Rectal smooth muscle tissue (tissue), 1 donor: ENCODE measurements around the gene TMED8.
"Not testable (repeated sequence)": the region's sequence is repeated elsewhere in the genome, so short reads cannot be mapped to it uniquely, and the experiment has no call there.

Experiments used
- H3K27ac ChIP-seq: one replicate; pipeline ENCODE4 v1.7.0; 2013; ENCODE audit warnings: low read depth, low read length, inconsistent platforms
- H3K27me3 ChIP-seq: one replicate; pipeline ENCODE4 v1.7.0; 2013; ENCODE audit warnings: low read length; ENCODE audit not compliant: control insufficient read depth, insufficient read depth
- H3K36me3 ChIP-seq: one replicate; pipeline ENCODE4 v1.7.0; 2013; ENCODE audit warnings: low read length; ENCODE audit not compliant: control insufficient read depth, insufficient read depth
- H3K4me1 ChIP-seq: one replicate; pipeline ENCODE4 v1.7.0; 2013; ENCODE audit warnings: low read length; ENCODE audit not compliant: control insufficient read depth, insufficient read depth
- H3K4me3 ChIP-seq: one replicate; pipeline ENCODE4 v1.7.0; 2013; ENCODE audit warnings: low read length
- H3K9ac ChIP-seq: one replicate; pipeline ENCODE4 v1.7.0; 2013; ENCODE audit warnings: low read length

Gene TMED8, protein sequence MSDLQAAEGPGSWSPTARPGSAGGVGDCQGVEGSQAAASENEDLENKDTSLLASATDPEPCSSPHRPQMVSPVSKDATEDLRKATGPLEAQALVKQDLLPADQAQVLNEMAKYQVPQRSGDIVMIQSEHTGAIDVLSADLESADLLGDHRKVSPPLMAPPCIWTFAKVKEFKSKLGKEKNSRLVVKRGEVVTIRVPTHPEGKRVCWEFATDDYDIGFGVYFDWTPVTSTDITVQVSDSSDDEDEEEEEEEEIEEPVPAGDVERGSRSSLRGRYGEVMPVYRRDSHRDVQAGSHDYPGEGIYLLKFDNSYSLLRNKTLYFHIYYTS

DNA sequence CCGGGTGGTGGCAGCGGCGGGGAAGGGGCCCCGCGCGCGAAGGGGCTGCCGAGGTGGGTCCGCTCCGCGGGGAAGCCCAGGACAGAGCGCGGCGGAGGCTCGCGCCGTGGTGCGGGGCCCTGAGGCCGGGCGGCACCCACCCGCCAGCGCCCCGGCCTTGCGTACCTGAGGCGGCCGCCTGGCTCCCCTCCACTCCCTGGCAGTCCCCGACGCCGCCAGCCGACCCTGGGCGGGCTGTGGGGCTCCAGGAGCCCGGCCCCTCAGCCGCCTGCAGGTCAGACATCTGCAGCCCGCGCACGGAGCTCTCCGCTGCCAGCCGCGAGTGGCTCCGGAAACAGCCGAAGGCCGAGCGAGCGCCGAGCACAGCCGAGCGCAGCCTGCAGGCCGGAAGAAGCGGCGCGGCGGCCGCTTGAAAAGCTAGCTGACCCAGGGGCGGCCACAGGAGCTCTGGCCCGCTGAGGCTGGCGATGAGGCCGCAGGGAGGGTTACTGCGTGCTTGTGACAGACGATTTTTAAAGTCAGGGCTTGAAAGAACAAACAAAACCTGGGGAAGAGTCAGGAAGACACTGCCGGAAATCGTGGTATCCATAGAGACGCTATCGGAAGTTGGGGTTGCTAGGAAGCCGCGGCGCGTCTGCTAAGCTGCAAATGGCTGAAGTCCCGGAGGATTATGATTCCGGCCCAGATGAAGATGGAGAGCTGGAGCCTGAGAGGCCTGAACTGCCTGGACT is at the start of gene TMED8, which contains the start of gene SAMD15:
TMED8 (minus strand) TSS at position 324 of the 731 bp plus-strand sequence; CDS start at position 283, 41 bp downstream.
SAMD15 (plus strand) TSS at position 609 of the 731 bp plus-strand sequence; CDS start at position 649, 40 bp downstream.
- peak within 1 kb of the TSS; percentile 82 for H3K4me3 ChIP-seq
- peak within 1 kb of the TSS; percentile 73 for H3K9ac ChIP-seq
- peaks cover 5% of the 10 kb centered on the region for H3K4me1 ChIP-seq
- H3K27me3 ChIP-seq = no peaks in the 10 kb centered on the region
- peak within 1 kb of the TSS; percentile 75 for H3K27ac ChIP-seq
- no peaks in the 10 kb centered on the region for H3K36me3 ChIP-seq

DNA sequence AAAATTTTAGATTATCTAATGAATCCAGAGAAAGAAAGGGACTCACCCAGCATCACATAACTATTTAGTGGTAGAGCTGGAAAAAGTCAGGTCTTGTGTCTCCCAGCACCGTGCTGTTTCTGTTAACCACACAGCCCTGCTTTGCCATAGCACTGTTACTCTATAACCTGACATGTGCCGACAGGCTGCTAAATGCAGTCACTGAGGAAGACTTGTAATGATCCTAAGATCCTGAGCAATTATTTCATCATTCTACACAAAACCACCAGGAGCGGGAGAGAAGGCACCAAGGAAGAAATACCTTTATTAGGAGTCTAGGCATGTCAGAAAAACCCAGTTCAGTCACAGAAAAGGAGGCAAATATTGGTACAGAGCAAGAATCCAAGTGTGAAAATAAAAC is 49.5 kb upstream of the TMED8 start:
- Histone ChIP-seq H3K27ac (no peak overlapping the region), H3K4me3 (no peak overlapping the region), H3K4me1 (no peaks in the 10 kb centered on the region), H3K36me3 (peaks cover 40% of the 10 kb centered on the region), H3K9ac (no peak overlapping the region), H3K27me3 (no peaks in the 10 kb centered on the region)

DNA sequence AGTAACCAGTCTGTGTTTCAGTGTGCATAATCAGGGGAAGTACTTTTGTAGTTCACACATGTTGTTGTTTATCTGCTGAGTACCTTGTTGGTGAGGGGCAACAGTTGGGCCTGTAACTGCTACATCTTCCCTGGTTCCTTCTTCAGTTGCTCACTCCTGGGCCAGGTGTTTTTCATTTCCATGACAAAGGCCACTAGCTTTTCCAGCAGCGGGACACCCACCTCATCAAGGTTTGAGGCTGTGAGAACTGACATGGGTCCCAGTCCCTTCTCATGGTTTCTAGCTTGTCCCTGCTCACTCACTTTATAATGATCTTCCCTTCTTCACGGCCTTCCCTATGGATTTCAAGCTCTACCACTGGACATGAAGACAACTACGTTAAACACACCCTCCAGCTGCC is 48.0 kb upstream of the TMED8 start:
- Histone ChIP-seq H3K4me3 (no peak overlapping the region), H3K9ac (no peak overlapping the region), H3K36me3 (peaks cover 40% of the 10 kb centered on the region), H3K27ac (no peak overlapping the region), H3K27me3 (no peaks in the 10 kb centered on the region), H3K4me1 (no peaks in the 10 kb centered on the region)

DNA sequence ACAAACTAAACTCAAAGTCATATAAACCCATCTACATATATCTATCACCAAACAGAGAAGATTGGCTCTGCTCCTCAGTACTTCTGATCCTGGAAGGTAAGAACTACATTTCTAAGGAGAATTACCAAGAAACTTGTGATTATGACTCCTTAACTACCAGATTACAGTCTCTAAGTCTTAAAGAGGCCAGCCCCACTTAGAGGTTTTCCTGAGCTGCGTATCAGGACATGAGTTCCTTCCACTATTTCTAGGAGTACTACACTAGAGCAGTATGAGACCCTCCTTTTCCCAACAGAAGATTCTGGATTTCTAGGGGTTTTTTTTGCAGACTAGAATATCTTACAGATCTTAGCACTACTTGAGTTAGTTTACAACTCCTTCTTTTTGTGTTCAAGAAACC is 46.5 kb upstream of the TMED8 start, which contains the start of gene NOXRED1:
NOXRED1 (minus strand) TSS at position 101 of the 400 bp plus-strand sequence. CDS start 634 bp downstream, outside the sequence.
- Histone ChIP-seq H3K27ac (no peak within 1 kb of the TSS), H3K4me1 (no peaks in the 10 kb centered on the region), H3K36me3 (peaks cover 28% of the 10 kb centered on the region), H3K27me3 (no peaks in the 10 kb centered on the region), H3K4me3 (no peak within 1 kb of the TSS), H3K9ac (no peak within 1 kb of the TSS)

DNA sequence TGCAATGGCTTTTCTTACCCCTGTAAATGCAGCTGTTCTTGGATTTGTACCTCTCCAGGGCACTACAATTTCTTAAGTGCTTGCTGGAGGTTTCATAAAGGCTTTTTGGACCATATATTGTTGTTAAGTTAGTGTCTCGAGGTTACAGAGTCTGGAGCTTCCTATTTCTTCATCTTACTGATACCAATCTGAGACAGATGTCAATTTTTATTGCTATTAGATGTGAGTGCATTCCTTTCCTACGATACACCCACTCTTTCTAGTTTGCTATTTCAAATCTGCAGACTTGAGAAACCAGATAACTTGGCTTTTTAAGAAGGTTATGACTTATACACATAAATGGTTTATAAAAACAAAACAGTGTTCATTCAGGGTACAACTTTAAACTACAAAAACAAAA is 44.3 kb upstream of the TMED8 start:
- H3K4me1 ChIP-seq = no peaks in the 10 kb centered on the region
- no peaks in the 10 kb centered on the region for H3K27me3 ChIP-seq
- H3K36me3 ChIP-seq = peaks cover 11% of the 10 kb centered on the region
- H3K27ac ChIP-seq = no peak overlapping the region
- no peak overlapping the region for H3K4me3 ChIP-seq
- H3K9ac ChIP-seq = no peak overlapping the region

DNA sequence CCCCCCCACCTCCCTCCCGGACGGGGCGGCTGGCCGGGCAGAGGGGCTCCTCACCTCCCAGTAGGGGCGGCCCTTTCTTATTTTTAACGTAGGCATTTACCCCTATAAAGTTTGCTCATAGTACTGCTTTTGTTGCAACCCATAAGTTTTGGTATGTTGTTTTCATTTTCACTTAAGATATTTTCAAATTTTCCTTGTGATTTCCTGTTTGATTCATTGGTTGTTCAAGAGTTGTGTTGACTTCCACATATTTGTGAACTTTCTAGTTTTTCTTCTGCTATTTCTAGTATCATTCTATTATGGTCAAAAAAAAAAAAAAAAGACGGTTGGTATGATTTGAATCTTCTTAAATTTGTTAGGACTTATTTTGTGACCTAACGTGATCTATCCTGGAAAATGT is 39.9 kb upstream of the TMED8 start:
- Histone ChIP-seq H3K36me3 (no peaks in the 10 kb centered on the region), H3K27ac (no peak overlapping the region), H3K4me3 (no peak overlapping the region), H3K27me3 (no peaks in the 10 kb centered on the region), H3K4me1 (no peaks in the 10 kb centered on the region), H3K9ac (no peak overlapping the region)

DNA sequence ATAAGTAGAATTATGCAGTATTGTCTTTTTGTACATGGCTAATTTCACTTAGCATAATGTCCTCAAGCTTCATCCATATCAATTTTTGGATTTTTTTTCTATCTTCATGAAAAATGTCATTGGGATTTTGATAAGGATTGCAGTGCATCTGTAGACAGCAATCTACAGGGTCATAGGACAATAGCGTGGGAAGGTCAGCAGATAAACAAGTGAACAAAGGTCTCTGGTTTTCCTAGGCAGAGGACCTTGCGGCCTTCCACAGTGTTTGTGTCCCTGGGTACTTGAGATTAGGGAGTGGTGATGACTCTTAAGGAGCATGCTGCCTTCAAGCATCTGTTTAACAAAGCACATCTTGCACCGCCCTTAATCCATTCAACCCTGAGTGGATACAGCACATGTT is 39.2 kb upstream of the TMED8 start:
- H3K4me3 ChIP-seq, H3K36me3 ChIP-seq, H3K27me3 ChIP-seq, H3K9ac ChIP-seq, H3K4me1 ChIP-seq, H3K27ac ChIP-seq: not testable (repeated sequence)

DNA sequence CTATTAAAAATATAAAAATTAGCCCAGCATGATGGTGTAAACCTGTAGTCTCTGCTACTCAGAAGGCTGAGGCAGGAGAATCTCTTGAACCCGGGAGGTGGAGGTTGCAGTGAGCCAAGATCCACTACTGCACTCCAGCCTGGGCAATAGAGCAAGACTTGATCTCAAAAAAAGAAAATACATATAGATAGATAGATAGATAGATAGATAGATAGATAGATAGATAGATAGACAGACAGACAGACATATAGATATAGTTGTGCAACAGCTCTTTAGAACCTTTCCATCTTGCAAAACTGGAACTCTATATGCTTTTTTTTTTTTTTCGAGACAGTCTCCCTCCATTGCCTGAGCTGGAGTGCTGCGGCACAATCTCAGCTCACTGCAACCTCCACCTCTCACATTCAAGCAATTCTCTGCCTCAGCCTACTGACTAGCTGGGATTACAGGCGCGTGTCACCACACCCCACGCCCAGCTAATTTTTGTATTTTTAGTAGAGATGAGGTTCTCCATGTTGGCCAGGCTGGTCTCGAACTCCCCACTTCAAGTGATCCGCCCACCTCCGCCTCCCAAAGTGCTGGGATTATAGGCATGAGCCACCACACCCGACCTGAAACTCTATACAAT is 38.6 kb upstream of the TMED8 start:
- H3K9ac ChIP-seq, H3K4me3 ChIP-seq, H3K4me1 ChIP-seq, H3K36me3 ChIP-seq, H3K27me3 ChIP-seq, H3K27ac ChIP-seq: not testable (repeated sequence)

DNA sequence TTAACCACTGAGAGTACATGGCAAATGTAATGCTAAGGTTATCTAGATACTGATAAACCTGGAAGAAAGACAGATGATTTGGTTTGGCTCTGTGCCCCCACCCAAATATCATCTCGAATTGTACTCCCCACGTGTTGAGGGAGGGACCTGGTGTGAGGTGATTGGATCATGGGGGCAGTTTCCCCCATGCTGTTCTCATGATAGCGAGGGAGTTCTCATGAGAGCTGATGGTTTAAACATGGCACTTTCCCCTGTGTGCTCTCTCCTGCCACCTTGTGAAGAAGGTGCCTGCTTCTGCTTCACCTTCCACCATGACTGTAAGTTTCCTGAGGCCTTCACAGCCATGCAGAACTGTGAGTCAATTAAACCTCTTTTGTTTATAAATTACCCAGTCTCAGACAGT is 32.2 kb upstream of the TMED8 start:
- no peaks in the 10 kb centered on the region for H3K4me1 ChIP-seq
- no peaks in the 10 kb centered on the region for H3K27me3 ChIP-seq
- no peak overlapping the region for H3K9ac ChIP-seq
- no peak overlapping the region for H3K27ac ChIP-seq
- no peak overlapping the region for H3K4me3 ChIP-seq
- H3K36me3 ChIP-seq = no peaks in the 10 kb centered on the region

DNA sequence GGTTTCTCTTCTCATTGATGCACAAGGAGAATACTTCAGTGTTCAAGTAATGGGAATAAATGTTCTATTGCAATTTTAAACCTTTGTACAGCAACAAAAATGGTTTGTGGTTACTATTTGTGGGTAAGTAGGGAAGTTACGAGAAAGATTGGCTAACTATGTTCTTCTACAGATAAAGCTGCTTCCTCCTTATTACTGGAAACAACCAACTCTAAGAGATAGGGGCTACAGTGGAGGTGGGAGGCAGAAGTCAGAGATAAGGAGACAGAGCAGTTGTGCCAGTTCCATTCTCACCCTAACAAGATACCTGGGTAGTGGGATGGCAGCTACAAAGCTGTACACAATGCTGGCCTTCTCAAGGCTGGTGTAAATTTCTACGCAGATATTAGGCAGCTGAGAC is 30.3 kb upstream of the TMED8 start:
- H3K36me3 ChIP-seq = no peaks in the 10 kb centered on the region
- no peak overlapping the region for H3K4me3 ChIP-seq
- H3K27me3 ChIP-seq = no peaks in the 10 kb centered on the region
- no peak overlapping the region for H3K9ac ChIP-seq
- no peaks in the 10 kb centered on the region for H3K4me1 ChIP-seq
- no peak overlapping the region for H3K27ac ChIP-seq

DNA sequence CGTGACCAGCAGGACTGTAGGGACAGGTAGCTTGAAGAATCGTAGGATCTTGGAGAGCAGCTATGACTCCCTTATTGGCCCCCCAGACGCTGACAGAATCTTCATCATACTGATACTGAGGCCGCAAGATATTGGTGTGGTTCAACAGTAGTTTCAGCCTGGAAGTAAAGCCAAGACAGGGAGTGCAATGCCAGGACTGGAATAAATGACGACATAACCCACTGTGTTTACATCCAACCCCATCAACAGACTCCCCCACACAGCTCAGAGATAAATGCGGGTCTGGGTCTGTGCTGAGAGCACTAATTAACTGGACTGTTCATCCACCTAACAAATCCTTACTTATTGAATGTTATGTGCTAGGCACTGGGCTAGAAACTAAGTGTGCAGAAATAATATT is 29.8 kb upstream of the TMED8 start:
- Histone ChIP-seq H3K27ac (no peak overlapping the region), H3K9ac (no peak overlapping the region), H3K4me3 (no peak overlapping the region)

DNA sequence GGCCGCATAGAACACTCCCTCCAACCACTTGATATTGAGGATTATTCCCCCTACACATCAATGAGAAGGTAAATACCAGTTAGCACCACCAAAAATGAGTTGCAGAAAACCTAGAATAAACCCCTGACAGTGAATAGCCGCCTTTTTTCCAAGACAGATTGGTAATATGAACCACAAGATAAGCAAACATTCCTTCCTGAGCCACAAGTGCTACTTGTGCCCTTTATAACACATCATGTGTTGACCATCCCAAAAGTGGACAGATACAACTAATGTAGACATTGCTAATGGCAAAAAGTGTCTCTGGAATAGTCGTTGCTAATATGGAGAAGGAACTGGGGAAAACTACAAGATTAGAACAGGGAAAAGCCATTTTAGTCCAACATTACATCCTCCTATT is 29.2 kb upstream of the TMED8 start:
- H3K27ac ChIP-seq = no peak overlapping the region
- H3K27me3 ChIP-seq = no peaks in the 10 kb centered on the region
- H3K36me3 ChIP-seq = no peaks in the 10 kb centered on the region
- H3K4me1 ChIP-seq = no peaks in the 10 kb centered on the region
- no peak overlapping the region for H3K9ac ChIP-seq
- H3K4me3 ChIP-seq = no peak overlapping the region

More for the DNA sequence above, 29.8 kb upstream of the TMED8 start:
- H3K4me1 ChIP-seq = no peaks in the 10 kb centered on the region
- no peaks in the 10 kb centered on the region for H3K27me3 ChIP-seq
- no peaks in the 10 kb centered on the region for H3K36me3 ChIP-seq
